Adipose tissue (tissue), 3 donors: Measurements from ENCODE around the gene ADH6. TPM values are rescaled to one million over a fixed set of nuclear protein-coding genes. Genes with fewer than 3 reads are reported as not detected.
"Not testable (repeated sequence)": the region's sequence is repeated elsewhere in the genome, so short reads cannot be mapped to it uniquely, and the experiment has no call there.

ENCODE experiments used
- H3K27ac ChIP-seq: one replicate; pipeline ENCODE4 v1.5.1; 2013; ENCODE audit warnings: low read depth, low read length
- WGBS, 3 donors: extraction: QIAGEN DNeasy Blood & Tissue Kit; methylation state at CpG; one replicate each; pipeline ENCODE4 v1.1.7; 2013; 5-methylcytosine and 5-hydroxymethylcytosine counted together
- polyA plus RNA-seq, 3 donors: library from polyadenylated mRNA; stranded (reverse); fragments of 200-250 nt; gene quantifications; one replicate each; pipeline ENCODE4 v1.2.3, GENCODE V29; 2013
- donor health status: healthy with polysubstance abuse.
- donor health status: Bipolar disorder and iron deficiency.
- donor health status: healthy.

ADH6 gene
- under 1 TPM in 2 of 3 donors, not detected in 1; 0.15 to 0.17 TPM for polyA plus RNA-seq

DNA sequence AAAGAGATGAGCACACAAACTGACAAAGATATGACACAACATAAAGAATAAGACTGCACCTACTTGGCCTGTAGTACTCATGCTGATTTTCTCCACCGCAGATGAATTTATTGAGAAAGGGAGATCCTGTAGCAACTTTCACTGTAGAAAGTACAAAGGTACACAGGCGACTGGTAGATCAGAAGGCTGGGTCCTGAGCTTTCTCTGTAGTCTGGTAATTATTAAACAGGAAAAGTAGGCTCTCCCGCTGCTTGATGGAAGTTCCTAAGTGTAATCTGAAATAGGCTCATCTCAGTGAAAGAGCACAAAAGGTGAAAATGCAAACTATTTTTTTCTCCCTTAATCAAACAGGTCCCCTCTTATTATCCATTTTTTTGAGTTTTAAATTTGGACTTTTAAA lies at the start of gene ADH6:
Gene ADH6 (minus strand): TSS at position 175 of the 400 bp plus-strand sequence. CDS start 94 bp downstream, at position 81.
- 32 to 90% (median 83%) methylated on average over 3 of the region's 3 CpGs for WGBS, 3 donors
- H3K27ac ChIP-seq: no peak within 1 kb of the TSS

DNA sequence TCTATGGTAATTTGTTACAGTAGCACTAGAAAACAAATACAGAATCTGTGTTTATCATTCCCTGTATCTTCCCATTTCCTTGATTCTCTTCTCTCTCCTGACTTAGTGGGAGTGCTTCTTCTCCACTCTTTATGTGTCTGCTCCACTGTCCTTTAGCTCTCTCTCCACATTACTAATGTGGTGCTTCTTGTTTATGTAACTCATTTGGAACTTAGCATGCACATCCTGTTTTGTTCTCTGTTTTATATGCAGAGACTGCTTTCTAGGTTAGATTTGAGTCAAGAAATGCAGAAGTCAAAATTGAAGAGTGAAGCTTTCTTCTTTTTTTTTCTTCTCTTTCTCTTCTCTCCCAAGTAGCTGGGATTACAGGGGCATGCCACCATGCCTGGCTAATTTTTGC lies 45.9 kb upstream of the ADH6 start:
- no peak overlapping the region for H3K27ac ChIP-seq

DNA sequence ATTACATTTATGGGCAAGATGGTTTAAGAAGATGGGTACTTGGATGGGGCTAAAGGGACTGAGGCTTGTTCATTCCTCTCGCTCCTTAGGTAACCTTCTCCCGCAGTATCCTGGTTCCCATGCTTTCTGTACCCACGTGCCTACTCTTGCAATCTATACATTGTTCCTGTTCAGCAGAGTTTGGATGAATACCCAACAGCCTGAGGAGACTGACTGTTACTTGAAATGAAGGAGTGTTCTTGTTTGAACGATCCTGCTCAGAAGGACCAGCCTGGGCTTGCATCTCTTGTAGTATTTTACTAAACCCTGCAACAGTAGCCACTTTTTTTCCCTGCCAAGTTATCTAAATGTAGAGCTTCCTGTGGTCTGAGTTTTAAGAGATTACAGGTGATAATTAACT lies 33.7 kb upstream of the ADH6 start:
- 89 to 91% (median 89%) methylated on average over 4 of the region's 4 CpGs for WGBS, 3 donors
- H3K27ac ChIP-seq: no peak overlapping the region

DNA sequence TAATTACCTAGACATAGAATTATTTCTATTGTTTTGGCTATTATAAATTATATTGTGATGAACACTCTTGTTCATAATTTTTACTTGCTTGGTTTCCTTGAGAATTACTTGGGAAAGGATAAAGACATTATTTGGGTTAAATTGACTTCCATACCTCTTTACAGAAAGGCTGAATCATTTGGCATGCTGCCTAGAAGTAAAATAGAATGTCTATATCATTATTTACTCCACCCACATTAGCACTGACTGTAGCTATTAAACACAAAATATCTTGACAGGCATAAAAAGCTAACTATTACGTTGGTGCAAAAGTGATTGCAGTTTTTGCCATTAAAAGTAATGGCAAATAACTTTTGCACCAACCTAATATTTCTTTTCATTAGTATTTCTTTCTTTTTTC lies 29.7 kb upstream of the ADH6 start:
- 77 to 82% (median 78%) methylated on average over 1 of the region's 1 CpG for WGBS, 3 donors
- no peak overlapping the region for H3K27ac ChIP-seq

DNA sequence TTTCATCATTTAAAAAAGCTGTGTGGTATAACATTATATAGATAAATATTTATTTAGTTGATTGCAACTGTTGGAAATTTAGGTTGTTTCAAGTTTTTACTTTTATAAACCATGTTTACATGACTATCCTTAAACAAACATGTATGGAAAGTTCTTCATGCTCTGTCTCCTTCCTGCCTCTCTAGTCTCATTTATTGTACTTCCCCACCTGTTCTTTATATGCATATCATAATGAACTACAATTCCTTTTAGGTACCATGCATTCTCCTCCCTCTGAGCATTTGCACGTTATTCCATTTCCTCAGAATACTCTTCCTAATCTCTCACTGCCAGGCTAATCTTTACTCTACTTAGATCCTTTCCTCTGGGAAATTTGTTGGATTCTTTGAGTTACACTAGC lies 16.9 kb upstream of the ADH6 start:
- no peak overlapping the region for H3K27ac ChIP-seq
- WGBS, 3 donors: 59 to 79% (median 72%) methylated on average over 1 of the region's 1 CpG

DNA sequence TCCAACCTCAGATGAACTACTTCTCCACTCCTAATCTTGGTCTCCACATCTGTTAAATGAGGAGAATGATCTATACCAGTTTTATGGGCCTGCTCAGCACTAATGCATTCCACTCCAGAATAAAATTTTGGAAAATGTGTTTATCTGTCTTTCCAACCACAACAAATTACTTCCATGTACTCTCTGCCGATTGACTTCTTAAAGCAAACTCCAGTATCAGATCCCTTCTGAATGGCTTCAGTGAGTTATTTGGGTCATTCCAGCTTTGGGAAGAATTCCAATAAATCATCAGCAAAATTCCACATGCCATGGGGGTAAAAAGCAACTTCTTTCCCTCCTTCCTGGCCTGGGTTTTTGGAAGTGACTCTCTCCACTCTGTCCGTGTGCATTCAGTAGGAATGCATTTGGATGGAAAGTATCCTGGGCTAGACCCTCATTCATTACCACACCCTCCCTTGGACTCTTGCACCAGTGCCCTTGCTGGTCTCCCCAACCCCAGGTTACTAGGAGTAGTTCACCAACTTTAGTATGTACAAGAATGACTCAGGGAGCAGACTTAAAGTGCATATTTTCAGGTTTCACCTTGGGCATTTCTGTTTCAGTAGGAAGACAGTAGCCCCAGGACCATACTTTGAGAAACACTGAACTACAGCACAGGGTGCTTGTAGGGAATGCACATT lies 15.4 kb upstream of the ADH6 start:
- H3K27ac ChIP-seq: no peak overlapping the region
- 46 to 67% (median 57%) methylated on average over 2 of the region's 2 CpGs for whole genome bisulfite sequencing, 3 donors

DNA sequence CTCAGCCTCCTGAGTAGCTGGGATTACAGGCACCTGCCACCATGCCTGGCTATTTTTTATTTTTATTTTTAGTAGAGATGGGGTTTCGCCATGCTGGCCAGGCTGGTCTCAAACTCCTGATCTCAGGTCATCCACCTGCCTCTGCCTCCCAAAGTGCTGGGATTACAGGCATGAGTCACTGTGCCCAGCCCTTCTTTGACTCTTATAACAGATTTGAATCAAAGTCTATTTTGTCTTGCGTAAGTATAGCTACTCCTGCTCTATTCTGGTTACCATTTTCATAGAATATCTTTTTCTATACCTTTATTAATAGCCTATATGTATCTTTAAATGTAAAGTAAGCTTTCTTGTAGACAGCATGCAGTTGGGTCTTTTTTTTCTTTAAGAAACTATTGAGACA lies 14.4 kb upstream of the ADH6 start:
- 87 to 98% (median 93%) methylated on average over 2 of the region's 2 CpGs for WGBS, 3 donors
- H3K27ac ChIP-seq: not testable (repeated sequence)

DNA sequence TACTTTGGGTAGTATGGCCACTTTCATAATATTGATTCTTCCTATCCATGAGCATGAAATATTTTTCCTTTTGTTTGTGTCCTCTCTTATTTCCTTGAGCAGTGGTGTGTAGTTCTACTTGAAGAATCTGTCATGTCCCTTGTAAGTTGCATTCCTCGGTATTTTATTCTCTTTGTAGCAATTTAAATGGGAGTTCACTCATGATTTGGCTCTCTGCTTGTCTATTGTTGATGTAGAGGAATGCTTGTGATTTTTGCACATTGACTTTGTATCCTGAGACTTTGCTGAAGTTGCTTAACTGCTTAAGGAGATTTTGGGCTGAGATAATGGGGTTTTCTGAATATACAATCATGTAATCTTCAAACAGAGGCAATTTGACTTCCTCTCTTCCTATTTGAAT lies 9.7 kb upstream of the ADH6 start:
- not testable (repeated sequence) for H3K27ac ChIP-seq
- WGBS, 3 donors: 70 to 92% (median 76%) methylated on average over 1 of the region's 1 CpG

DNA sequence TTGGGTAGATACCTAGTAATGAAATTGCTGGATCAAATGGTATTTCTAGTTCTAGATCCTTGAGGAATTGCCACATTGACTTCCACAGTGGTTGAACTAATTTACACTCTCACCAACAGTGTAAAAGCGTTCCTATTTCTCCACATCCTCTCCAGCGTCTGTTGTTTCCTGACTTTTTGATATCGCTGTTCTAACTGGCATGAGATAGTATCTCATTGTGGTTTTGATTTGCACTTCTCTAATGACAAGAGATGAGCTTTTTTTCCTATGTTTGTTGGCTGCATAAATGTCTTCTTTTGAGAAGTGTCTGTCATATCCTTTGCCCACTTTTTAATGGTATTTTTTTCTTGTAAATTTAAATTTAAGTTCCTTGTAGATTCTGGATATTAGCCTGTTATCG lies 8.6 kb upstream of the ADH6 start:
- H3K27ac ChIP-seq: not testable (repeated sequence)
- 72 to 98% (median 74%) methylated on average over 4 of the region's 4 CpGs for WGBS, 3 donors

DNA sequence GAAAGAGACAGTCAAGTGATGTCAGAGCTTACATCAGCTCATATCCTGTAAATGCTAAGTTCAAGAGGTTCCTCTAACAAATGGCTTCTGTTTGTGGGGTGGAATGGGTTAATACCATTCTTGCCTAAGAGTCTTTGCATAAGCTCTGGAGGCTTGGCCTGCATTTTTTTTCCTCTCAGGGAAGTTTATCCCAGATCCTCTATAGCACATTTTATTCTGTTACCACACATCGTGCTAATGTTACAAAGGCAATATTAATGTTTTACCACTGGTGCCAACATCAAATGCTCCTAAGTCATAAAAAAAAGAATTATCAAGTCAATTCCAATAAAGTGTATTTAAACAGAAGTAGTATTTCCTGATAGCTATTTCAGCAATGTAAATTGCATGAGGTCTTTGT lies 2.9 kb upstream of the ADH6 start:
- H3K27ac ChIP-seq: no peak overlapping the region
- 33 to 51% (median 35%) methylated on average over 1 of the region's 1 CpG for WGBS, 3 donors

DNA sequence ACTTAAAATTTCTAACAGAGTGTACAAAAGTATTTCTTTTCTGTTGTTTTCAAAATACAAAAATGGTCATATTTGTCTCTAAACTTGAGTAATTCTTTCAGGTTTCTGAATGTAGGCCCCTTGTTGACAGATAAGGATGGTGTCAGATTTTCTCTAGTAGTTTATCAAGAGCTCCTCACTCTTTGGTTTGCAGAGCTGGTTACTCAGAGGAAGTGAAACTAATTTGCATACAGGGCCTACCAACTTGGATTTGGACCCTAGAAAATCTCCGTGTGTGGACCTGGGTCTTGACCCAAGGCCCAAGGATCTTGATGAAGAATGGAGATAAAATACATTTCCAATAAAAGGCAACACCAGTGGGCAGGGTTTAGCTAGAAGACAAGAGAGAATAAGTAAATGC lies 433 bp upstream of the ADH6 start:
- H3K27ac ChIP-seq: no peak overlapping the region
- 44 to 68% (median 59%) methylated on average over 1 of the region's 1 CpG for WGBS, 3 donors

GRCh38 chr4:99215521-99215920 lies 3.5 kb downstream of the ADH6 start:
- no peak overlapping the region for H3K27ac ChIP-seq
- WGBS, 3 donors: 86 to 94% (median 86%) methylated on average over 3 of the region's 3 CpGs

DNA sequence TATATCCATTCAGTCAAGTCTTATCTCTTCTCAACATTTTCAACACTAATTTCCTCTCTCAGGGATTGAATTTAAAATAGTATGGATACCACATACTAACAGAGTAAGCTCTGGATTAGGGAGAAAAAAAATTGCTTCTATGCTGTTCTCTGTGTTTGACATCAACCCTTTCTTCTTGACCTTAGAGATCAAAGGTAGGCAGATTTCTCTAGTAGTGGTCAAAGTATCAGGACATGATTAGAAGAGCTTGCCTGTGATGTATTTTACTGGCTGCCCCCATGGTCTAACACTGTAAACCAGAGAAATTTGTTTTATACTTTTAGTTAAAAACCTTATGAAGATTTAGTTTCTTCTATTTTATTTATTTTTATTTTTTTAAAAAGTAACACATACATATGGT lies 8.3 kb downstream of the ADH6 start:
- H3K27ac ChIP-seq: no peak overlapping the region

DNA sequence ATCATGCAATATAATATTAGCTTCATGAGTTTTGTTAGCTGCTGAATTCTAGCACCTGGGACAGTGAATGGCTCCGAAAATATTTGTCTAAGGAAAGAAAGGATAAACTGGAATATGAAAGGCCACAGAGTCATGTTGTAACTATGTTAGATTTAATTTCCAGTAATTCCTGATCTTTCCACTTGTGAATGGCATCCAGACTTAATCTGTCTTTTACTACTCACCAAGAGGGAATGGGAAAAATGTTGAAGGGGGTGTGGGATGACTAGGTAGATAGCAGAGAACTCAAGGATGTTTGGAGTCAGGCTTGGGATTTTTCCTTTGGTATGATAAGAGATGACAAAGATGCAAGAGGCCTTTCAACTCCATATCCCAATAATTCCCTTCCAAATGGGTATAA lies 9.4 kb downstream of the ADH6 start:
- 81 to 96% (median 92%) methylated on average over 1 of the region's 1 CpG for WGBS, 3 donors
- H3K27ac ChIP-seq: no peak overlapping the region

DNA sequence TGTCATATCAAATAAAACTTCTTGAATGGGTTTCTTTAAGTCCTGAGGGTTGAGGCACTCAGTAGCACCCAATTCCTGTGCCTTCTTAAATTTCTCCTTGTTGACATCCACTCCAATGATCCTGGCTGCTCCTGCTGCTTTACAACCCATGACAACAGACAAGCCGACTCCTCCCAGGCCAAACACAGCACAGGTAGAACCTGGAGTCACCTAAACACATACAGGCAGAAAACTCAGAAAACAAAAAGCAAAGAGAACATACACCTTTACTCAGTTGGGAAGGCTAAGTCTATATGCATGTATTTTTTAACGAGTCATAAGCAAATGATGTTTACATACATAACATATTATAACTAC lies 10.3 kb downstream of the ADH6 start:
- WGBS, 3 donors: 49 to 89% (median 77%) methylated on average over 2 of the region's 2 CpGs

GRCh38 chr4:99207911-99208718 lies 10.9 kb downstream of the ADH6 start:
- WGBS, 3 donors: 16 to 35% (median 30%) methylated on average over 10 of the region's 10 CpGs
- no peak overlapping the region for H3K27ac ChIP-seq

More for the DNA sequence above, 10.3 kb downstream of the ADH6 start:
- H3K27ac ChIP-seq: no peak overlapping the region

DNA sequence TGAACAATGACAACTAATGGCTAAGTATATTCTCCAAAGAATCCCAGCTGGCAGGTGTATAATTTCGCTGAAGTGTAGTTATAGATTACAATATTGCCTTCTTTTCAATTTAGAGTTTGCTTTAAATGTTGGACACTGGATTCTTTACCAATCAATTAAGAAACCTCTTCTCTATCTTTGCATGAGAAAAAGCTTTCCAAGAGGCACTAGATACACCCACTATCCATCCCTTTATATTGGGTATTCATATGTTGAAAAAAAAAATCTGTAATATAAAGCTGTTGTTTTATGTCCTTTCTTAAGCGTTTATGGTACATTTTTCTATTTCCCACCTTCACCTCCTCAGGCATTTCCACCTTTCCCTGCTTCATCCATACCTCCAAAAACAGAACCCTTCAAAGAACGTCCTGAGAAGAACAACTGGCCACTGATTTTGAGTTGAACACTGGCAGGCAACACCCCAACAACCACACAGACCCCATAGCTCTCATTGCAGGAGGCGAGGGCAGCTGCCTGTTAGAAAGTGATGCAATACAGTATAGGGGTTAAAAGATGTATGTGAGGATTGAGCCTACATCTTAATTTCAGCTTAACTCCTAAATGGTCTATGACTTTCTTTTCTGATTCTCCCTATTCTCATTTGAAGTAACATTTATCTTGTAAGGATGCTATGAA lies 11.8 kb downstream of the ADH6 start:
- no peak overlapping the region for H3K27ac ChIP-seq
- 68 to 83% (median 70%) methylated on average over 4 of the region's 4 CpGs for WGBS, 3 donors

- 58 to 87% (median 61%) methylated on average over 5 of the region's 5 CpGs for WGBS, 3 donors
- H3K27ac ChIP-seq: no peak overlapping the region
These were observed 13.7 kb downstream of the ADH6 start for GRCh38 chr4:99205153-99205979.

DNA sequence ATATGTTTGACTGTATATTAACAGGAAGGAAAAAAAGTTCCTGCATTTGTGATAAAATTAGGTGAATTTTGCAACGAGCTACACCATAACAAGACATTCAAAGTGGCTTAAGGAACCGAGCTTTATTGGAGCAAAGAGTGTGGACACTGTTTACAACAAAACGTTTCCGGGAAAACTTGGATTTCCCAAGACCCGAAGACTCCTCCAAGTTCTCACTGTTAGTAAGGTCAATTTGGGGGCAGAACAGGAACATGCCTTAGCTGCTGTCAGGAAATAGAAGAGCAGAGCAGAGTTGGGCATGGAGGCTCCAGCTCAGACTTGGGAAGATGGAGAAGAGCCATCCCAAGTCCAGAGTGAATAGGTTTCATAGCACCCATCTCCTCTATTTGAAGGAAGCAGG lies 16.5 kb downstream of the ADH6 start:
- WGBS, 3 donors: 38 to 72% (median 47%) methylated on average over 5 of the region's 5 CpGs
- no peak overlapping the region for H3K27ac ChIP-seq
